GM21619 (cell line): Measurements from ENCODE around the gene EVI2A.
"Not testable (repeated sequence)": the region's sequence is repeated elsewhere in the genome, so short reads cannot be mapped to it uniquely, and the experiment has no call there.

Source experiments
- ATAC-seq: cut with Tn5 transposase; IDR thresholded peaks from one replicate; pipeline ENCODE4 v1.9.1; 2021; ENCODE audit not compliant: unreplicated experiment

The EVI2A gene

GRCh38 chr17:31321481-31321880 lies at the start of gene EVI2A:
EVI2A (minus strand) TSS chr17:31321622; CDS start chr17:31319013, 2,609 bp downstream.
- peak; percentile 38 for ATAC-seq

- no peak for ATAC-seq
Observed at GRCh38 chr17:31369266-31369665, 47.8 kb upstream of the EVI2A start.

- no peak for ATAC-seq
Observed at GRCh38 chr17:31366088-31366487, 44.7 kb upstream of the EVI2A start.

GRCh38 chr17:31364012-31364411 lies 42.6 kb upstream of the EVI2A start:
- ATAC-seq: no peak

GRCh38 chr17:31357839-31358394 lies 36.5 kb upstream of the EVI2A start:
- no peak for ATAC-seq

GRCh38 chr17:31357091-31357490 lies 35.7 kb upstream of the EVI2A start:
- no peak for ATAC-seq

GRCh38 chr17:31355935-31356334 lies 34.5 kb upstream of the EVI2A start:
- no peak for ATAC-seq

GRCh38 chr17:31349454-31349853 lies 28.0 kb upstream of the EVI2A start:
- no peak for ATAC-seq

GRCh38 chr17:31345191-31345747 lies 23.8 kb upstream of the EVI2A start:
- not testable (repeated sequence) for ATAC-seq

GRCh38 chr17:31339906-31340661 lies 18.7 kb upstream of the EVI2A start:
- ATAC-seq: no peak

GRCh38 chr17:31329221-31329620 lies 7.8 kb upstream of the EVI2A start:
- ATAC-seq: no peak

GRCh38 chr17:31328160-31328535 lies 6.7 kb upstream of the EVI2A start:
- ATAC-seq: no peak

GRCh38 chr17:31327534-31328159 lies 6.2 kb upstream of the EVI2A start:
- no peak for ATAC-seq

GRCh38 chr17:31323551-31323950 lies 2.1 kb upstream of the EVI2A start:
- ATAC-seq: no peak

- no peak for ATAC-seq
Observed at GRCh38 chr17:31321966-31322365, 544 bp upstream of the EVI2A start.

- ATAC-seq: no peak
Observed at GRCh38 chr17:31320791-31321190, 631 bp downstream of the EVI2A start.

- no peak for ATAC-seq
Observed at GRCh38 chr17:31320241-31320640, 1.2 kb downstream of the EVI2A start.

GRCh38 chr17:31318851-31319661 lies 2.4 kb downstream of the EVI2A start:
- no peak for ATAC-seq

GRCh38 chr17:31318298-31318801 lies 3.1 kb downstream of the EVI2A start:
- ATAC-seq: no peak

GRCh38 chr17:31314782-31315100 lies 6.7 kb downstream of the EVI2A start:
- ATAC-seq: no peak
